K562 (cell line): ENCODE measurements around the gene MRPL9. TPM values are rescaled to one million over a fixed set of nuclear protein-coding genes. Genes with fewer than 3 reads are reported as not detected.

Experiments
- ATAC-seq: fragments of 200-7000 bp; cut with Tn5 transposase; 3 replicates; pipeline ENCODE4 v1.9.1; 2020; ENCODE audit warnings: moderate library complexity
- BruUV-seq: library from RNA; stranded (reverse); fragments of 400-500 nt; replicated peaks from 2 replicates; lab custom pipeline; 2021; lab: Mats Ljungman, UMichigan
- CTCF ChIA-PET: fragments of 300-600 bp; formaldehyde crosslinking; extraction: SDS; loops from one replicate; lab custom pipeline; 2021; ENCODE audit warnings: low intra/inter-chr PET ratio; lab: Yijun Ruan, JAX
- POLR2A ChIA-PET: fragments of 300-600, 350-650 bp; sonication (Branson Sonifier 250); formaldehyde crosslinking; extraction: SDS; loops from one replicate; lab custom pipeline; 2021; ENCODE audit warnings: antibody characterized with exemption, inconsistent platforms; lab: Yijun Ruan, JAX
- DNase-seq, 4 experiments: peaks; one replicate each; pipeline versions ENCODE4 v3.0.0 to v3.0.0-alpha.2; 2011 to 2018; ENCODE audit warnings: low spot score in 3 of 4, mixed read lengths in 3 of 4; ENCODE audit errors: extremely low read depth in 1 of 4
- FAIRE-seq: peaks from 2 replicates; lab custom pipeline; 2011; peaks lifted over from hg19 to GRCh38; lab: Jason Lieb, UNC
- H2AFZ ChIP-seq: 2 replicates; pipeline ENCODE4 v1.6.0; 2011; ENCODE audit warnings: low read depth, low read length, control low read depth, inconsistent platforms
- H3K27ac ChIP-seq: fragments of 200-600 bp; 3 replicates; pipeline ENCODE4 v1.8.0; 2011; ENCODE audit warnings: low read depth, mild to moderate bottlenecking, control low read depth, inconsistent platforms, low read length, moderate library complexity, mixed read lengths; ENCODE audit errors: extremely low read depth
- H3K27me3 ChIP-seq, 2 experiments: fragments of 300-600 bp in 1 of 2; 2 replicates in 1 of 2; 3 replicates in 1 of 2; pipeline versions ENCODE4 v1.6.0 to v1.8.0; 2011; ENCODE audit warnings: inconsistent platforms in 2 of 2, low read length in 2 of 2, mild to moderate bottlenecking in 1 of 2, mixed read lengths in 1 of 2, moderate library complexity in 1 of 2; ENCODE audit not compliant: control insufficient read depth in 2 of 2, insufficient read depth in 2 of 2
- H3K36me3 ChIP-seq: fragments of 300-600 bp; 3 replicates; pipeline ENCODE4 v1.8.0; 2011; ENCODE audit warnings: mild to moderate bottlenecking, low read length, inconsistent platforms; ENCODE audit not compliant: control insufficient read depth, insufficient read depth
- H3K4me1 ChIP-seq, 2 experiments: fragments of 200-600 bp in 1 of 2; replicated peaks in 1 of 2; 2 replicates in 1 of 2; 3 replicates in 1 of 2; pipeline versions ENCODE4 v1.5.1 to v1.8.0; 2011; ENCODE audit warnings: inconsistent platforms in 2 of 2, low read length in 2 of 2, mild to moderate bottlenecking in 1 of 2, mixed read lengths in 1 of 2, moderate library complexity in 1 of 2; ENCODE audit not compliant: control insufficient read depth in 2 of 2, insufficient read depth in 2 of 2
- H3K4me2 ChIP-seq: 2 replicates; pipeline ENCODE4 v1.6.1; 2011; ENCODE audit warnings: low read length, control low read depth, inconsistent platforms, mixed read lengths; ENCODE audit not compliant: insufficient read depth
- H3K4me3 ChIP-seq: fragments of 200-600 bp; sonication (generic), shearing (Covaris generic); 2 replicates; pipeline ENCODE4 v1.5.1; 2016; ENCODE audit warnings: control low read depth, inconsistent platforms
- H3K79me2 ChIP-seq: fragments of 200-600 bp; 3 replicates; pipeline ENCODE4 v1.8.0; 2011; ENCODE audit warnings: low read length, inconsistent platforms; ENCODE audit not compliant: control insufficient read depth, insufficient read depth
- H3K9ac ChIP-seq, 2 experiments: 2 replicates each; pipeline versions ENCODE4 v1.6.0 to v1.6.1; 2011; ENCODE audit warnings: low read depth in 2 of 2, low read length in 2 of 2, control low read depth in 1 of 2, inconsistent platforms in 1 of 2, mild to moderate bottlenecking in 1 of 2, mixed read lengths in 1 of 2; ENCODE audit not compliant: insufficient read depth in 1 of 2
- H3K9me1 ChIP-seq: one replicate; pipeline ENCODE4 v1.6.0; 2011; ENCODE audit warnings: inconsistent platforms, mild to moderate bottlenecking, low read length, moderate library complexity; ENCODE audit not compliant: control insufficient read depth, insufficient read depth
- H3K9me3 ChIP-seq: replicated peaks from 2 replicates; pipeline ENCODE4 v1.5.1; 2011; ENCODE audit warnings: low read depth, low read length, inconsistent platforms; ENCODE audit not compliant: control insufficient read depth, insufficient read depth
- H4K20me1 ChIP-seq: replicated peaks from 2 replicates; pipeline ENCODE4 v1.6.1; 2011; ENCODE audit warnings: low read length, inconsistent platforms, mixed read lengths; ENCODE audit not compliant: control insufficient read depth, insufficient read depth
- ARNT ChIP-seq, 2 experiments: fragments of 450-650 bp; IDR thresholded peaks; 2 replicates each; pipeline ENCODE4 v1.6.1; 2016; ENCODE audit warnings: mild to moderate bottlenecking in 1 of 2
- HNRNPH1 ChIP-seq: fragments of 200-400 bp; formaldehyde crosslinking; optimal IDR thresholded peaks from 2 replicates; pipeline ENCODE3; 2017; ENCODE audit warnings: low read depth, mild to moderate bottlenecking, low read length, moderate library complexity
- NCOA4 ChIP-seq: fragments of 450-650 bp; IDR thresholded peaks from 2 replicates; pipeline ENCODE4 v1.6.1; 2018; ENCODE audit warnings: mild to moderate bottlenecking; ENCODE audit not compliant: partially characterized antibody
- NCOR1 ChIP-seq: fragments of 450-650 bp; IDR thresholded peaks from 2 replicates; pipeline ENCODE4 v1.6.1; 2016; ENCODE audit warnings: mild to moderate bottlenecking, moderate library complexity
- SMC3 ChIP-seq: conservative IDR thresholded peaks from 2 replicates; pipeline ENCODE4 v1.6.1; 2011; ENCODE audit warnings: low read depth, low read length, improper control_type of control experiment; ENCODE audit not compliant: insufficient read depth
- SP2 ChIP-seq: IDR thresholded peaks from 2 replicates; pipeline ENCODE4 v1.6.1; 2011; ENCODE audit warnings: mild to moderate bottlenecking, low read depth, low read length, moderate library complexity; ENCODE audit not compliant: poor library complexity, severe bottlenecking; ENCODE audit errors: extremely low read depth
- ZKSCAN3 ChIP-seq: fragments of 250-450 bp; sonication (Bioruptor Pico); IDR thresholded peaks from 2 replicates; pipeline ENCODE4 v1.4.0; 2020
- WGBS: fragments of 100-300 bp; shearing (Covaris generic); methylation state at CpG from one replicate; pipeline ENCODE4 v1.1.6; 2016; ENCODE audit warnings: low coverage, mixed read lengths; ENCODE audit not compliant: insufficient coverage; ENCODE audit errors: missing lambda C conversion rate; 5-methylcytosine and 5-hydroxymethylcytosine counted together
- in situ Hi-C: fragments of 300-500 bp; cut with MboI; formaldehyde crosslinking; loops from 4 replicates; pipeline ENCODE4 v1.15.0; 2018; ENCODE audit warnings: inconsistent platforms, mixed read lengths
- intact Hi-C: fragments of 100-400 bp; cut with micrococcal nuclease; formaldehyde crosslinking; loops from 2 replicates; pipeline ENCODE4 v1.14.2; 2022
- polyA plus RNA-seq, 8 experiments: library from polyadenylated mRNA; depleted of rRNA in 4 of 8; stranded (reverse) in 5 of 8; unstranded in 3 of 8; fragments of >200 nt; fragmentation: Nextera tagmentation in 2 of 8; fragmentation: Illumina TruSeq in 1 of 8; extraction: Ambion mirVana in 2 of 8; extraction: Trizol in 1 of 8; gene quantifications; 2 replicates each; pipeline versions ENCODE4 v1.2.1 to v1.2.3, GENCODE V29; 2011 to 2014; ENCODE audit warnings: inconsistent platforms in 1 of 8, missing spikeins in 1 of 8
- total RNA-seq, 7 experiments: library from RNA; depleted of rRNA in 6 of 7; stranded (reverse); fragments of >200 nt in 6 of 7; fragmentation: Illumina TruSeq in 2 of 7; extraction: Trizol in 2 of 7; gene quantifications; 2 replicates each; pipeline versions ENCODE4 v1.2.1 to v1.2.3, GENCODE V29; 2011 to 2021; ENCODE audit warnings: low replicate concordance in 1 of 7
- TF ChIP-seq, protein P1 (sequence below): sonication (generic); formaldehyde crosslinking; IDR thresholded peaks from 2 replicates; pipeline ENCODE4 v1.5.0; 2020; ENCODE audit warnings: missing genetic modification reagents
- TF ChIP-seq, protein P2 (sequence below), 2 experiments: fragments of 450-650 bp in 1 of 2; IDR thresholded peaks; 2 replicates each; pipeline ENCODE4 v1.6.1; 2011 to 2017; ENCODE audit warnings: low read depth in 2 of 2, antibody characterized with exemption in 1 of 2, borderline replicate concordance in 1 of 2, low read length in 1 of 2, mild to moderate bottlenecking in 1 of 2, mixed read lengths in 1 of 2; ENCODE audit not compliant: control insufficient read depth in 1 of 2

The MRPL9 gene
- total and polyA plus RNA-seq, 9 of the 15 experiments (the other 6 are each of a cell fraction or from before 2014, with no cell fraction given) = 38.0 to 162 (median 111) TPM

DNA sequence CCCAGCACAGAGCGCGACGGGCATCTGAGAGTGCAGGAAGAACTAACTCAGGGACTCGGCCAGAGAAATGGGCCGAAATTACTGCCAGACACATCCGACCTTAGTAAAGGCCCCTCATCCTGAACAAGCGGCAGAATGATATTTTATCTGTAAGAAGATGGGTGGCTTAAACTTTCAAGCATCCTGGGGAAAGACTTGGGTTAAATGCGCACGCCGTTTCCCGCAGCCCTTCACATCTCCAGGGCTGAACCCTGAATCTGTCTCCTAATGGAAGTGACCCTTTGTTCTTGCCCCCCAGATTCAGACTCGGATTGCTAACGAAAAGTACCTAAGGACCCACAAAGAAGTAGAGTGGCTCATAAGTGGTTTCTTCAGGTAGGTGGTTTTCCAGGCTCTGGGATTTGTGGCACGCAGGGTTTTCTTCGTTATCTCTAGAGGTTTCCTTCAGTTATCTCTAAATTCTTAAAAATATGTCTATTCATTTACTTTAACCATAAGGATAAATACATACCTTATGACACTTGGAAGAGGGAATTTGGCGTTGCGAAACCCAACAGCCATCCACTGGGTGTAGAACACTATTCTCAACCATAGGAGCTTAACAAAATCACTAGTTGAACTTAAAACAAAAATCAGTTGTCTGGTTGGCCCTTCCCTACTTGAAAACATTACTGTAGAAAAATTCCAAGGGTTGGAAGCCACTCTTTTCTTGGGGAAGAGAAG lies 41.3 kb downstream of the MRPL9 start:
- H4K20me1 ChIP-seq = peaks cover 2% of the 10 kb centered on the region
- no peak overlapping the region for H3K27ac ChIP-seq
- intact Hi-C loops = no loop called here
- H3K9ac ChIP-seq = no peak overlapping the region
- no peak overlapping the region for H3K4me3 ChIP-seq
- no peaks in the 10 kb centered on the region for H3K79me2 ChIP-seq
- H3K9me1 ChIP-seq = no peaks in the 10 kb centered on the region
- TF ChIP-seq, protein P1, sequence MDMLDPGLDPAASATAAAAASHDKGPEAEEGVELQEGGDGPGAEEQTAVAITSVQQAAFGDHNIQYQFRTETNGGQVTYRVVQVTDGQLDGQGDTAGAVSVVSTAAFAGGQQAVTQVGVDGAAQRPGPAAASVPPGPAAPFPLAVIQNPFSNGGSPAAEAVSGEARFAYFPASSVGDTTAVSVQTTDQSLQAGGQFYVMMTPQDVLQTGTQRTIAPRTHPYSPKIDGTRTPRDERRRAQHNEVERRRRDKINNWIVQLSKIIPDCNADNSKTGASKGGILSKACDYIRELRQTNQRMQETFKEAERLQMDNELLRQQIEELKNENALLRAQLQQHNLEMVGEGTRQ = no peak
- TF ChIP-seq NCOA4 = no peak
- TF ChIP-seq SMC3 = no peak
- TF ChIP-seq ZKSCAN3 = no peak
- TF ChIP-seq, protein P2, sequence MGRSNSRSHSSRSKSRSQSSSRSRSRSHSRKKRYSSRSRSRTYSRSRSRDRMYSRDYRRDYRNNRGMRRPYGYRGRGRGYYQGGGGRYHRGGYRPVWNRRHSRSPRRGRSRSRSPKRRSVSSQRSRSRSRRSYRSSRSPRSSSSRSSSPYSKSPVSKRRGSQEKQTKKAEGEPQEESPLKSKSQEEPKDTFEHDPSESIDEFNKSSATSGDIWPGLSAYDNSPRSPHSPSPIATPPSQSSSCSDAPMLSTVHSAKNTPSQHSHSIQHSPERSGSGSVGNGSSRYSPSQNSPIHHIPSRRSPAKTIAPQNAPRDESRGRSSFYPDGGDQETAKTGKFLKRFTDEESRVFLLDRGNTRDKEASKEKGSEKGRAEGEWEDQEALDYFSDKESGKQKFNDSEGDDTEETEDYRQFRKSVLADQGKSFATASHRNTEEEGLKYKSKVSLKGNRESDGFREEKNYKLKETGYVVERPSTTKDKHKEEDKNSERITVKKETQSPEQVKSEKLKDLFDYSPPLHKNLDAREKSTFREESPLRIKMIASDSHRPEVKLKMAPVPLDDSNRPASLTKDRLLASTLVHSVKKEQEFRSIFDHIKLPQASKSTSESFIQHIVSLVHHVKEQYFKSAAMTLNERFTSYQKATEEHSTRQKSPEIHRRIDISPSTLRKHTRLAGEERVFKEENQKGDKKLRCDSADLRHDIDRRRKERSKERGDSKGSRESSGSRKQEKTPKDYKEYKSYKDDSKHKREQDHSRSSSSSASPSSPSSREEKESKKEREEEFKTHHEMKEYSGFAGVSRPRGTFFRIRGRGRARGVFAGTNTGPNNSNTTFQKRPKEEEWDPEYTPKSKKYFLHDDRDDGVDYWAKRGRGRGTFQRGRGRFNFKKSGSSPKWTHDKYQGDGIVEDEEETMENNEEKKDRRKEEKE (IDR thresholded peaks at IDR 0.05; ENCODE audit: borderline replicate concordance in 1 of 2, control insufficient read depth in 1 of 2, low read depth in 2 of 2, low read length in 1 of 2) = no peak
- no peak for TF ChIP-seq ARNT (IDR thresholded peaks at IDR 0.05)
- no peak for TF ChIP-seq HNRNPH1
- TF ChIP-seq SP2 = no peak
- TF ChIP-seq NCOR1 = no peak
- DNase-seq (no peak), ATAC-seq (no peak), FAIRE-seq (no peak)
- H3K4me1 ChIP-seq = peaks cover 4 to 5% of the 10 kb centered on the region in 2 experiments; a peak in 4 of 5 replicates
- no peaks in the 10 kb centered on the region for H3K9me3 ChIP-seq
- H3K36me3 ChIP-seq = no peaks in the 10 kb centered on the region
- BruUV-seq = no TSS peak
- no peak overlapping the region for H3K4me2 ChIP-seq
- no peak overlapping the region for H2AFZ ChIP-seq
- POLR2A ChIA-PET = interaction anchor here (0.6 kb wide), 1 partner anchor 303 kb away, joined by 3 read pairs; no protein-coding TSS in a partner anchor
- WGBS = 6% methylated on average over 17 of the region's 17 CpGs
- peaks cover 30 to 47% of the 10 kb centered on the region in 2 experiments for H3K27me3 ChIP-seq
- CTCF ChIA-PET = no interaction called here
- in situ Hi-C loops = no loop called here
